CD14-positive monocyte (primary cell): Measurements from ENCODE around the gene STX8. TPM values are rescaled to one million over a fixed set of nuclear protein-coding genes. Genes with fewer than 3 reads are reported as not detected.

Source experiments
- DNase-seq, 3 donors: peaks; one replicate each; pipeline ENCODE4 v3.0.0-alpha.2; 2011 to 2022
- H2AFZ ChIP-seq: 2 replicates; pipeline ENCODE4 v1.6.0; 2012; ENCODE audit warnings: mild to moderate bottlenecking, low read depth, low read length, inconsistent platforms; ENCODE audit not compliant: insufficient read depth, poor library complexity, severe bottlenecking
- H3K27ac ChIP-seq, 2 donors: 1 replicate in 1 of 2; 2 replicates in 1 of 2; pipeline ENCODE4 v1.5.1; 2012 to 2013; ENCODE audit warnings: low read length in 2 of 2, control low read depth in 1 of 2, inconsistent platforms in 1 of 2, low read depth in 1 of 2, mild to moderate bottlenecking in 1 of 2
- H3K27me3 ChIP-seq, 2 donors: one replicate each; pipeline versions ENCODE4 v1.6.0 to v1.6.1; 2011 to 2013; ENCODE audit warnings: low read length in 2 of 2; ENCODE audit not compliant: control insufficient read depth in 2 of 2, insufficient read depth in 2 of 2
- H3K36me3 ChIP-seq, 2 donors: replicated peaks in 1 of 2; 1 replicate in 1 of 2; 2 replicates in 1 of 2; pipeline versions ENCODE4 v1.5.1 to v1.6.1; 2012 to 2013; ENCODE audit warnings: low read length in 2 of 2, control low read depth in 1 of 2, inconsistent platforms in 1 of 2, mild to moderate bottlenecking in 1 of 2; ENCODE audit not compliant: insufficient read depth in 2 of 2, control insufficient read depth in 1 of 2
- H3K4me1 ChIP-seq, 2 donors: 1 replicate in 1 of 2; 2 replicates in 1 of 2; pipeline versions ENCODE4 v1.5.1 to v1.6.1; 2012 to 2013; ENCODE audit warnings: low read length in 2 of 2, control low read depth in 1 of 2, inconsistent platforms in 1 of 2, mild to moderate bottlenecking in 1 of 2, moderate library complexity in 1 of 2; ENCODE audit not compliant: insufficient read depth in 2 of 2, control insufficient read depth in 1 of 2
- H3K4me2 ChIP-seq: replicated peaks from 2 replicates; pipeline ENCODE3; 2012; ENCODE audit warnings: low read length, moderate library complexity, mild to moderate bottlenecking; ENCODE audit not compliant: poor library complexity, severe bottlenecking; ENCODE audit errors: extremely low read depth
- H3K4me3 ChIP-seq, 3 experiments: fragments of 200-600 bp in 1 of 3; sonication (generic) in 1 of 3; replicated peaks in 1 of 3; 1 replicate in 2 of 3; 2 replicates in 1 of 3; pipeline ENCODE4 v1.5.1; 2011 to 2013; ENCODE audit warnings: low read length in 3 of 3, mild to moderate bottlenecking in 3 of 3, control low read depth in 2 of 3, low read depth in 2 of 3, inconsistent platforms in 1 of 3, moderate library complexity in 1 of 3
- H3K79me2 ChIP-seq: 2 replicates; pipeline ENCODE4 v1.6.0; 2012; ENCODE audit warnings: mild to moderate bottlenecking, control low read depth, inconsistent platforms, low read length, moderate library complexity; ENCODE audit not compliant: insufficient read depth
- H3K9ac ChIP-seq: 2 replicates; pipeline ENCODE4 v1.6.0; 2017; ENCODE audit warnings: low read length, mild to moderate bottlenecking; ENCODE audit not compliant: insufficient read depth, poor library complexity, severe bottlenecking
- H3K9me3 ChIP-seq, 2 donors: replicated peaks in 1 of 2; 1 replicate in 1 of 2; 2 replicates in 1 of 2; pipeline versions ENCODE4 v1.5.1 to v1.6.1; 2012 to 2013; ENCODE audit warnings: low read length in 2 of 2, control low read depth in 1 of 2; ENCODE audit not compliant: control insufficient read depth in 1 of 2, insufficient read depth in 1 of 2
- H4K20me1 ChIP-seq: 2 replicates; pipeline ENCODE4 v1.6.0; 2012; ENCODE audit warnings: mild to moderate bottlenecking, low read length, control low read depth, moderate library complexity; ENCODE audit not compliant: insufficient read depth
- H3K27ac Mint-ChIP-seq, 7 donors: one replicate each; pipeline ENCODE4 v1.8.0; 2020; ENCODE audit warnings: mild to moderate bottlenecking in 7 of 7, mixed read lengths in 7 of 7, moderate library complexity in 6 of 7, inconsistent platforms in 2 of 7
- H3K27me3 Mint-ChIP-seq, 3 donors: one replicate each; pipeline ENCODE4 v1.8.0; 2021 to 2022; ENCODE audit warnings: low read depth in 3 of 3, mild to moderate bottlenecking in 3 of 3, mixed read lengths in 3 of 3, moderate library complexity in 3 of 3, inconsistent platforms in 1 of 3
- H3K36me3 Mint-ChIP-seq, 2 donors: one replicate each; pipeline ENCODE4 v1.8.0; 2020; ENCODE audit warnings: mixed read lengths in 2 of 2, inconsistent platforms in 1 of 2, mild to moderate bottlenecking in 1 of 2
- H3K4me1 Mint-ChIP-seq: one replicate; pipeline ENCODE4 v1.8.0; 2020; ENCODE audit warnings: mild to moderate bottlenecking, mixed read lengths
- H3K4me3 Mint-ChIP-seq, 2 donors: one replicate each; pipeline ENCODE4 v1.8.0; 2020; ENCODE audit warnings: mild to moderate bottlenecking in 2 of 2, mixed read lengths in 2 of 2, moderate library complexity in 1 of 2
- H3K9me3 Mint-ChIP-seq, 7 donors: one replicate each; pipeline ENCODE4 v1.8.0; 2020 to 2022; ENCODE audit warnings: mixed read lengths in 7 of 7, mild to moderate bottlenecking in 6 of 7, moderate library complexity in 6 of 7, inconsistent platforms in 2 of 7
- CTCF ChIP-seq: fragments of 200-600 bp; IDR thresholded peaks from one replicate; pipeline ENCODE4 v1.8.0; 2022; ENCODE audit warnings: antibody characterized with exemption, mild to moderate bottlenecking
- WGBS: methylation state at CpG from one replicate; pipeline ENCODE4 v1.1.5; 2013; ENCODE audit warnings: missing lambda C conversion rate; ENCODE audit not compliant: insufficient coverage; 5-methylcytosine and 5-hydroxymethylcytosine counted together
- intact Hi-C, 2 donors: fragments of 100-400 bp; cut with micrococcal nuclease; formaldehyde crosslinking; loops; one replicate each; pipeline versions ENCODE4 v1.15.0 to v1.15.1; 2023
- polyA plus RNA-seq, 3 donors: library from polyadenylated mRNA; depleted of rRNA in 1 of 3; unstranded in 2 of 3; stranded (reverse) in 1 of 3; fragments of 300-500 nt in 2 of 3; fragments of >200 nt in 1 of 3; fragmentation: Illumina TruSeq in 2 of 3; gene quantifications; 1 replicate in 2 of 3; 2 replicates in 1 of 3; pipeline ENCODE4 v1.2.3, GENCODE V29; 2012 to 2021

The STX8 gene
- polyA plus RNA-seq, 3 donors, result 44.4 to 170 (median 142) TPM

DNA sequence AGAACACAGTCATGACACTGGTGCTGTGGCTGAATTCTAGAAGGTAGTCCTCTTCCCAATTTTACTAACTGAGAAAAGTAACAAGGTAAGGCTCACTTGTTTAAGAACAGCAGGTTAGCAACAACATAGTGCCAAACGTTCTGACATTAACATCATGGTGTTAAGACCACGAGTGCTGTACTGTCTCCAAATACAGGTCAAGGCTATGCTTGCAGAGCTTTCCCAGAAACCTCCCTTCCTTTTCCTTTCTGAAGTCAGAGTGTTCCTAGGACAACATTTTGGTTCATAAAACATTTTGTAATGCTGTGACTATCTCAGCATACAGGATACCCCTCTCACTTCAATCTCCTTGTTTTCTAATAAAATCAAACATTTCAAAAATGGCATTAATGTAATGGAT, 144.0 kb downstream of the STX8 start:
- Histone ChIP-seq H4K20me1 (no peaks in the 10 kb centered on the region), H3K4me1 (no peaks in the 10 kb centered on the region), H3K9ac (no peak overlapping the region), H2AFZ (no peak overlapping the region), H3K27ac (no peak overlapping the region), H3K79me2 (no peaks in the 10 kb centered on the region), H3K27me3 (no peaks in the 10 kb centered on the region), H3K4me3 (no peak overlapping the region), H3K36me3 (no peaks in the 10 kb centered on the region), H3K4me2 (no peak overlapping the region), H3K9me3 (no peaks in the 10 kb centered on the region)
- peaks cover 14 to 24% of the 10 kb centered on the region in 2 donors for H3K36me3 Mint-ChIP-seq
- no peak for DNase-seq
- no peak overlapping the region for H3K4me3 Mint-ChIP-seq
- intact Hi-C loops, result no loop called here
- H3K9me3 Mint-ChIP-seq, result no peaks in the 10 kb centered on the region
- no peak for TF ChIP-seq CTCF
- no peaks in the 10 kb centered on the region for H3K27me3 Mint-ChIP-seq
- H3K4me1 Mint-ChIP-seq, result no peaks in the 10 kb centered on the region
- H3K27ac Mint-ChIP-seq, result no peak overlapping the region
- 90% methylated on average over 2 of the region's 2 CpGs for WGBS

DNA sequence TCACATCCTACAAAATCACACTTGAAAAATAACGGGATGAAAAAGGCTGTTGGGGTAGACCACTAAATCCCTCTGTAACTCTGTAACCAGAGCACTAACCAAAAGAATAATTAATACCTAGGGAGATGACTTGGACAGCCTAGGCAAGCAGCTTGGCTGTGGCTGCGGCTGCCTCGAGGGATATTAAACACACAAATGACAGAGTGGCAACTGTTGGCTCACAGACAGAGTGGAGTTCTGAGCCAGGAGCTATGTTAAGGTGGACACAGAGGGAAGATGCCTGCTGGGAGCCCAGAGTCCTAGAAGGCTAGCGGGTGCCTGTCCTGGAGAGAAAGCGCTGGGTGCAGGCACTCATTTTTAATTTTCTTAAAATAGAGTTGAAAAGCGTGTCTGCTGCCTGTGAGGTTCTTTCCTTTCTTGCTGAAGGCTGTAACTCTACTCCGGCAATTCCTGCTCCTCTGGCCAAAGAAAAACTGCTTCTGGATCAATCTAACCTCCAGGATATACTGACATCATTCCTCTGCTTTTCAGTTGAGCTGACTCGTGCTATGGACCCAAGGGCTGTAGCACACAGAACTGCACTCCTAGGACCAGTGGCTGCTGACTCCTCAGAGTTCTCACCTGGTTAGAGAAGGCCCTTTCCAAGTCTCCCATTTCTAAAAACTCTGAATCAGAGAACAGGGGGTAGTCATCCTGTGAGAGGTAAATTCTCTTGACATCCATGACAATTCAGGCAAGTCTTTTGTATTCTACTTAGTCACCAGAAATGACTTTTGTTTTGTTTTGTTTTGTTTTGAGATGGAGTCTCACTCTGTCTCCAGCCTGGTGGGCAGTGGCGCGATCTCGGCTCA, 147.9 kb downstream of the STX8 start:
- no peak overlapping the region for H3K27ac Mint-ChIP-seq

More for the DNA sequence above, 147.9 kb downstream of the STX8 start:
- Mint-ChIP-seq H3K27me3 (no peaks in the 10 kb centered on the region), H3K36me3 (peaks cover 2 to 9% of the 10 kb centered on the region in 2 donors), H3K9me3 (peaks cover 0 to 1% (median 0%) of the 10 kb centered on the region in 7 donors), H3K4me1 (no peaks in the 10 kb centered on the region), H3K4me3 (no peak overlapping the region)
- no peak for DNase-seq
- no peaks in the 10 kb centered on the region for H3K9me3 ChIP-seq
- H3K4me2 ChIP-seq, result no peak overlapping the region
- H3K27ac ChIP-seq, result no peak overlapping the region
- intact Hi-C loops, result no loop called here
- no peaks in the 10 kb centered on the region for H3K27me3 ChIP-seq
- no peaks in the 10 kb centered on the region for H4K20me1 ChIP-seq
- no peaks in the 10 kb centered on the region for H3K79me2 ChIP-seq
- no peaks in the 10 kb centered on the region for H3K4me1 ChIP-seq
- no peak overlapping the region for H3K4me3 ChIP-seq
- no peak for TF ChIP-seq CTCF
- WGBS, result 94% methylated on average over 5 of the region's 11 CpGs
- no peak overlapping the region for H3K9ac ChIP-seq
- H3K36me3 ChIP-seq, result peaks cover 0 to 1% of the 10 kb centered on the region in 2 donors
- H2AFZ ChIP-seq, result no peak overlapping the region
